Osteoblast (primary cell): Measurements from ENCODE around the gene C22orf31. TPM values are rescaled to one million over a fixed set of nuclear protein-coding genes. Genes with fewer than 3 reads are reported as not detected.

ENCODE experiments used
- DNase-seq: peaks from one replicate; pipeline ENCODE4 v3.0.0; 2011; ENCODE audit warnings: low spot score, mixed read lengths; ENCODE audit not compliant: insufficient read length; ENCODE audit errors: missing footprints
- H2AFZ ChIP-seq: 2 replicates; pipeline ENCODE4 v1.6.0; 2011; ENCODE audit warnings: mild to moderate bottlenecking, low read length
- H3K27ac ChIP-seq: 2 replicates; pipeline ENCODE4 v1.5.1; 2011; ENCODE audit warnings: mild to moderate bottlenecking, low read depth, low read length, moderate library complexity
- H3K27me3 ChIP-seq: 2 replicates; pipeline ENCODE4 v1.6.0; 2012; ENCODE audit warnings: mild to moderate bottlenecking, control low read depth, inconsistent platforms, low read length, moderate library complexity; ENCODE audit not compliant: insufficient read depth
- H3K36me3 ChIP-seq: 2 replicates; pipeline ENCODE4 v1.5.1; 2011; ENCODE audit warnings: mild to moderate bottlenecking, low read length, control low read depth, moderate library complexity; ENCODE audit not compliant: insufficient read depth
- H3K4me1 ChIP-seq: 2 replicates; pipeline ENCODE4 v1.5.1; 2011; ENCODE audit warnings: mild to moderate bottlenecking, low read length, control low read depth, moderate library complexity; ENCODE audit not compliant: insufficient read depth
- H3K4me2 ChIP-seq: 2 replicates; pipeline ENCODE4 v1.6.0; 2011; ENCODE audit warnings: mild to moderate bottlenecking, low read length; ENCODE audit not compliant: insufficient read depth
- H3K4me3 ChIP-seq: fragments of 200-600 bp; sonication (generic); 3 replicates; pipeline ENCODE4 v1.5.1; 2012; ENCODE audit warnings: mild to moderate bottlenecking, low read length, inconsistent platforms; ENCODE audit not compliant: insufficient read depth
- H3K79me2 ChIP-seq: 2 replicates; pipeline ENCODE4 v1.6.0; 2012; ENCODE audit warnings: mild to moderate bottlenecking, low read length, control low read depth, inconsistent platforms; ENCODE audit not compliant: insufficient read depth
- H3K9me3 ChIP-seq: 2 replicates; pipeline ENCODE4 v1.5.1; 2011; ENCODE audit warnings: low read depth, low read length, control low read depth
- H4K20me1 ChIP-seq: 2 replicates; pipeline ENCODE4 v1.6.0; 2012; ENCODE audit warnings: mild to moderate bottlenecking, low read length, control low read depth; ENCODE audit not compliant: insufficient read depth
- CTCF ChIP-seq: IDR thresholded peaks from 2 replicates; pipeline ENCODE4 v1.5.1; 2011; ENCODE audit warnings: mild to moderate bottlenecking, low read depth, low read length, moderate library complexity; ENCODE audit errors: extremely low read depth
- total RNA-seq: library from RNA; depleted of rRNA; stranded (reverse); fragments of >200 nt; gene quantifications from 2 replicates; pipeline ENCODE4 v1.2.3, GENCODE V29; 2012

Gene C22orf31
- total RNA-seq, 1 donor, result not detected

GRCh38 chr22:29055192-29055830, 6.3 kb downstream of the C22orf31 start:
- DNase-seq, result peak; percentile 48
- Histone ChIP-seq H3K4me3 (no peak overlapping the region), H3K4me2 (no peak overlapping the region), H4K20me1 (no peaks in the 10 kb centered on the region), H2AFZ (no peak overlapping the region), H3K4me1 (no peaks in the 10 kb centered on the region), H3K27me3 (no peaks in the 10 kb centered on the region), H3K79me2 (no peaks in the 10 kb centered on the region), H3K36me3 (no peaks in the 10 kb centered on the region), H3K9me3 (no peaks in the 10 kb centered on the region), H3K27ac (no peak overlapping the region)
- TF ChIP-seq CTCF, result no peak

- DNase-seq, result no peak
- no peaks in the 10 kb centered on the region for H3K79me2 ChIP-seq
- H2AFZ ChIP-seq, result no peak overlapping the region
- no peak for TF ChIP-seq CTCF
- H3K4me1 ChIP-seq, result no peaks in the 10 kb centered on the region
- H3K4me2 ChIP-seq, result no peak overlapping the region
- H3K4me3 ChIP-seq, result no peak overlapping the region
- no peak overlapping the region for H3K27ac ChIP-seq
- H3K27me3 ChIP-seq, result no peaks in the 10 kb centered on the region
- no peaks in the 10 kb centered on the region for H3K36me3 ChIP-seq
- H3K9me3 ChIP-seq, result no peaks in the 10 kb centered on the region
- H4K20me1 ChIP-seq, result no peaks in the 10 kb centered on the region
Measured at GRCh38 chr22:29054251-29054767, 7.3 kb downstream of the C22orf31 start.

GRCh38 chr22:29053048-29053702, 8.5 kb downstream of the C22orf31 start:
- Histone ChIP-seq H3K27me3 (no peaks in the 10 kb centered on the region), H2AFZ (no peak overlapping the region), H3K36me3 (no peaks in the 10 kb centered on the region), H3K4me1 (no peaks in the 10 kb centered on the region), H3K79me2 (no peaks in the 10 kb centered on the region), H3K27ac (no peak overlapping the region), H4K20me1 (no peaks in the 10 kb centered on the region), H3K4me2 (no peak overlapping the region), H3K4me3 (no peak overlapping the region), H3K9me3 (no peaks in the 10 kb centered on the region)
- TF ChIP-seq CTCF, result no peak
- DNase-seq, result peak; percentile 66

GRCh38 chr22:29050457-29050856, 11.2 kb downstream of the C22orf31 start:
- Histone ChIP-seq H3K4me3 (no peak overlapping the region), H2AFZ (no peak overlapping the region), H3K4me2 (no peak overlapping the region), H4K20me1 (no peaks in the 10 kb centered on the region), H3K9me3 (no peaks in the 10 kb centered on the region), H3K27me3 (no peaks in the 10 kb centered on the region), H3K79me2 (no peaks in the 10 kb centered on the region), H3K4me1 (no peaks in the 10 kb centered on the region), H3K27ac (no peak overlapping the region), H3K36me3 (no peaks in the 10 kb centered on the region)
- no peak for TF ChIP-seq CTCF
- peak; percentile 35 for DNase-seq
